Measurements from ENCODE around the gene BCAR3.

DNA sequence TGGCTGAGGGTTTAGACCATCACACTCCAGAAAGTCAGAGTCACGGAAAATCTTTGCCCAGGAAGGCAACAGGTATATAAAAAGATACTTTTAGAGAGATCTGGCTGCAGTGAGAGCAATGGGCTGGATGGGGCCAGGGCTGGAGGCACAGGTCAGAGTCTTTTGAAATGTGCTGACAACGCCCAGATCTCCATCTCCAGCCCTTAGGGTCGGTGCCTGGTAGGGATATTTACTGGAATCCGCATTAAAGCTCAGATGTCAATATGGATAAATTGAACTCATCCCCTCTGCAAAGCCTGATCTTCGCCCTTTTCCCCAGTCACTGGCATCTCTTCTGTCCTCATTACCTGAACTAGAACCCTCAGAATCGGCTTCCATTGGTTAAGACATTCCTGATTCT is 82.2 kb downstream of the BCAR3 start:
- TF ChIP-seq YY1 (IDR thresholded peaks at IDR 0.05; ENCODE audit: insufficient read depth, insufficient read length) (no peak), ZNF274 (IDR thresholded peaks at IDR 0.05; ENCODE audit: low read depth, low read length) (no peak)

Data from NT2/D1 (cell line).